ENCODE data around the gene PARVA.

Gene PARVA

DNA sequence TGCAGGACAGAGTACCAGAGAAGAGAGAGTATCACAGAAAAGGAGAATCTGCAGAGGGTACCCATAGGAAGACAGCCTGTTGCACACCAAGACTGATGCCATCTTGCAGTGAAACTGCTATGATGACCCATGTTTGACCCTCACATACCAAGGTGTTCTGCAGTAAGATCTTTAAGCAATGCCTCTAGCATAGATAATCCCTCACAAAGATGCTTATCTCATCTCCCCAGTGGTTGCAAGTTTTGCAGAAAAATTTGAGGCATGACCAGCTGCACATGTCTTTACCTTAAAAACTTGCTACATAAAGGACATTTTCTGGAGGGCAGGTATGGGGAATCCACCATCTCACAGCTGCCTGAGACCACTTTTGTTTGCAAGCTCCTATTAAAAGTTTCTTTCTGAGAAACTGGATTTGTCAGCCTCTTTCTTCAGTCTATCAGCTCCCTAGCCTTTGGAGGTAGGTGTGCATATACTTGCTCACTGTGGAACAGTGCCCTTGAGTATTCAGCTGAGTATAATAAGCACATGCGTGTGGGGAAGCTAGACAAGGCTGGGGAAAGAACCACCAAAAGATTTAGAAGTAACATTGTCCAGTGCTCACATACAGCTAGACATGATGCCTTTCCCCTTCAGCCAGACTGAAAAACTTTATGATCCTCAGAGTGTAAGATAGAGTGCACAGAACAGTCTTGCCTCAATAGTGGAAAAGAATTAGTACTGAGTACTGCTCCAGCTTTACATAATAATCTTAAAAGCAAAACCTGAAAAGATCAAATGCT is 196.5 kb downstream of the PARVA start:
- in situ Hi-C loops (cut with HindIII; ENCODE audit: low pct_ligation_motif_present, low sequenced_read_pairs), result no loop called here
- H3K27me3 ChIP-seq (replicated peaks), result no peaks in the 10 kb centered on the region
- no peak overlapping the region for H3K4me3 ChIP-seq (ENCODE audit: low read depth, low read length)
- no peak overlapping the region for H3K27ac ChIP-seq
- TF ChIP-seq, protein P1, sequence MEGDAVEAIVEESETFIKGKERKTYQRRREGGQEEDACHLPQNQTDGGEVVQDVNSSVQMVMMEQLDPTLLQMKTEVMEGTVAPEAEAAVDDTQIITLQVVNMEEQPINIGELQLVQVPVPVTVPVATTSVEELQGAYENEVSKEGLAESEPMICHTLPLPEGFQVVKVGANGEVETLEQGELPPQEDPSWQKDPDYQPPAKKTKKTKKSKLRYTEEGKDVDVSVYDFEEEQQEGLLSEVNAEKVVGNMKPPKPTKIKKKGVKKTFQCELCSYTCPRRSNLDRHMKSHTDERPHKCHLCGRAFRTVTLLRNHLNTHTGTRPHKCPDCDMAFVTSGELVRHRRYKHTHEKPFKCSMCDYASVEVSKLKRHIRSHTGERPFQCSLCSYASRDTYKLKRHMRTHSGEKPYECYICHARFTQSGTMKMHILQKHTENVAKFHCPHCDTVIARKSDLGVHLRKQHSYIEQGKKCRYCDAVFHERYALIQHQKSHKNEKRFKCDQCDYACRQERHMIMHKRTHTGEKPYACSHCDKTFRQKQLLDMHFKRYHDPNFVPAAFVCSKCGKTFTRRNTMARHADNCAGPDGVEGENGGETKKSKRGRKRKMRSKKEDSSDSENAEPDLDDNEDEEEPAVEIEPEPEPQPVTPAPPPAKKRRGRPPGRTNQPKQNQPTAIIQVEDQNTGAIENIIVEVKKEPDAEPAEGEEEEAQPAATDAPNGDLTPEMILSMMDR (IDR thresholded peaks at IDR 0.05; ENCODE audit: low read depth, low read length, missing control alignments), result no peak
- H3K36me3 ChIP-seq (replicated peaks), result no peaks in the 10 kb centered on the region
- DNase-seq, result no peak

DNA sequence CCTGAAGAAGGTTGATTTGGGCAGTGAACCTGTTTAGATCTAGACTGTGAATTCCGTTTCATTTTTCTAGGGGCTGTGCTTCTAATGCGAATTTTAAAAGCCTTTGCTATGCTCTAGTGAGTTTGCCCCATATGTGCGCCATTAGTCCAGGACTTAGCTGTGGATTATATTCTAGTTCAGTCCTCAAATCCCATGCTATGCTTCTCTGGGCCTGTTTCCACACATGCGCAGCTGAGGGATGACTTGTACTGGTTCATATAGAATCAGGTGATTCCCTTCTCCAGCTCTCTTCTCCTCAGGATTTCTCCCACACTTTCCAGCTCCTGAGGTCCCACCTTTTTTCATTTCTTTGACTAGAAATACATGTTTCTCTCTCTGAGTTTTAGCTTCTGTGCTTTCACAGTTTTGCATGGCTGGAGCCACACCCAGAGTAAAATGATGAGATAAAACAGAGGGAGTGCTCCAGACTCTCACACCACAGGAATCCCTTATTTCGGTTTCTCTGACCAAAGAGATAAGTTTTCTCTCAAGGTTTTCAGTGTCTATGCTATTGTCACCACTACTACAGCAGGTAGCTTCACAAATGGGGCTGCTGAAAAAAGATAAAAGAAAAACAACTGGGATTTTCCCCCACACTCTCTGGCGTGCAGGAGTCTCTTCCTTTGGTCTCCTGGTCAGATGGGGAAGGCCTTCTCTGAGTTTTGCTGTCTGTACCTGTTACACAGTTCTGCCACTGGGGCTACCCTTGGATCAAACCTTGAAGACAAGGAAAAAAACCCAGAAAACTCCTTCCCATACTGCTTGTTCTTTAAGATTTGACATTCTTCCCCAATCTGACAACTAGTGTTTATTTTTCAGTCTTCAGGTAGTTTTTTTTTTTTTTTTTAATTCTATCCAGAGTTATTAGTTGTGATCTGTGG is 200.6 kb downstream of the PARVA start:
- Histone ChIP-seq H3K36me3 (replicated peaks) (no peaks in the 10 kb centered on the region), H3K4me3 (ENCODE audit: low read depth, low read length) (no peak overlapping the region), H3K27ac (no peak overlapping the region), H3K27me3 (replicated peaks) (no peaks in the 10 kb centered on the region)
- TF ChIP-seq, protein P1 (IDR thresholded peaks at IDR 0.05; ENCODE audit: low read depth, low read length, missing control alignments), result peak; percentile 32
- no peak for DNase-seq
- in situ Hi-C loops (cut with HindIII; ENCODE audit: low pct_ligation_motif_present, low sequenced_read_pairs), result no loop called here

DNA sequence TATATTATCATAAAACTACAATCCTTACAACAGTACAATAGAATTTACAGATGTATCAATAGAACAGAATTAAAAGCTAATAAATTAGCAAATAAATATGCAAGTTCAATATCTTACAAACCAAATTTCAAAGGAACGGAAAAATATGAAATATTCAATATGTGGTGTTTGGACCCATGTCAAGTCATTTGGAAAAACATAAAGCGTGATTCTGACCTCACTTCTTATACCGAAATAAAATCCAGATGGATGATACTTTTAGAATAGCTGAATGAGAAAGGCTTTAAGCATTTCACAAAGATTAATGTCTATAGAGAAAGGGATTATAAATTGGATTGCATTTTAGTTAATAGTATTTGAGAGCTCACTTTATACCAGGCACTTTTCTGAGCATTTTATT is 204.0 kb downstream of the PARVA start:
- H3K27ac ChIP-seq, result no peak overlapping the region
- in situ Hi-C loops (cut with HindIII; ENCODE audit: low pct_ligation_motif_present, low sequenced_read_pairs), result no loop called here
- DNase-seq, result no peak
- no peaks in the 10 kb centered on the region for H3K36me3 ChIP-seq (replicated peaks)
- no peaks in the 10 kb centered on the region for H3K27me3 ChIP-seq (replicated peaks)
- H3K4me3 ChIP-seq (ENCODE audit: low read depth, low read length), result no peak overlapping the region
- TF ChIP-seq, protein P1 (IDR thresholded peaks at IDR 0.05; ENCODE audit: low read depth, low read length, missing control alignments), result no peak

DNA sequence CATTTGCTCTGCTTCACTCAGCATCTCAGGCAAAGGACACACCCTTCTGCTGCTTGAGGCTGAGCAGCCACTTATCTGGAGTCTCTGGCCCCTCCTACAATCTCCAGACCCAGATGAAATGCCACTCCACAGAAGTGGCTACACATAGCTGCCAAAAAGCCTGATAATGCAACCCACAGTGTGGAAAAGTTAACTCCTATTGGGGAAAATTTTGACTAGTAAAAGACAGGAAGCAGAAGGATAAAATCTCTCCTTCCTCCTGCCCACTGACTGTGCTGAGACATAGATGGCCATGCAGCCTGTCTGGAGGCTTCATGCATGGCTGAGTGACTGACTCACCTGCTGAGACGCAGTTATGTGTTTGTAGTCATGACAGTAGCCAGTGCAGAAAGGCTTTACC is 204.6 kb downstream of the PARVA start:
- in situ Hi-C loops (cut with HindIII; ENCODE audit: low pct_ligation_motif_present, low sequenced_read_pairs), result no loop called here
- Histone ChIP-seq H3K27me3 (replicated peaks) (no peaks in the 10 kb centered on the region), H3K27ac (no peak overlapping the region), H3K4me3 (ENCODE audit: low read depth, low read length) (no peak overlapping the region), H3K36me3 (replicated peaks) (no peaks in the 10 kb centered on the region)
- TF ChIP-seq, protein P1 (IDR thresholded peaks at IDR 0.05; ENCODE audit: low read depth, low read length, missing control alignments), result no peak
- DNase-seq, result peak; percentile 84

All from brain microvascular endothelial cell (primary cell).